Medulla oblongata (tissue), 1 donor: ENCODE data around the gene LOXL4.

Experiments
- DNase-seq: peaks from one replicate; pipeline ENCODE4 v3.0.0-alpha.2; 2015; ENCODE audit errors: extremely low spot score

The LOXL4 gene

DNA sequence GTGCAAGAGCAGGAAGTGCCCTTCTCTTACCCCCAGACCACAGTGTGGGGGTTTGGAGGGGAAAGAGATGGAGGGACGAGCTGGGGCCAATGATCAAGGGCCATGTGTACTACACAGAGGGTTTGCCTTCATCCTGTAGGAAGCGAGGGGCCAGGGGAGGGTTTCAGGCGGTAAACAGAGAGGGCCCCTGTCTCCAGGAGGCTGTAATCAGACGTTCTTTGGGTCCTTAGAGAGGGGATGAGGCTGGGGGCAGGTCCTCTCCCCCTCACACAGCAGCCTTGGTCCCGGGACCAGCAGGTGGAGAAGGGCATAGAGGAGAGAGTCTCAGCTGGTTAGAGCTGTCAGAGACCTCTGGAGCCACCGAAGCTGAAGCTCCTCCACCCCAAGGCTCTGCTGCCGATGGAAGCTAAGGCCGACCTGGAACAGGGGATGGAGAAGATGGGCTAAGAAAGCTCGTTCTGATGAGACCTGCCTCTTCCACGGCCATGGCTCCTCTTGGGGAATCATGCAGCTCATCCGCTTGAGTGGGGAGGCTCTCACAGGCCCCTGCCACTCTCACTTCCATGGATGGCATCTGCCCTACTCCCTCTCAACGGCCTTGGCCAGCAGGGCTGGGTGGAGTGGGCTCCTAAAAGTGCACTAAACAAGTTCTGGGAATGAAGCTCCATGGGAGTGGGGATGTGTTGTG, 3.5 kb downstream of the LOXL4 start:
- no peak for DNase-seq

DNA sequence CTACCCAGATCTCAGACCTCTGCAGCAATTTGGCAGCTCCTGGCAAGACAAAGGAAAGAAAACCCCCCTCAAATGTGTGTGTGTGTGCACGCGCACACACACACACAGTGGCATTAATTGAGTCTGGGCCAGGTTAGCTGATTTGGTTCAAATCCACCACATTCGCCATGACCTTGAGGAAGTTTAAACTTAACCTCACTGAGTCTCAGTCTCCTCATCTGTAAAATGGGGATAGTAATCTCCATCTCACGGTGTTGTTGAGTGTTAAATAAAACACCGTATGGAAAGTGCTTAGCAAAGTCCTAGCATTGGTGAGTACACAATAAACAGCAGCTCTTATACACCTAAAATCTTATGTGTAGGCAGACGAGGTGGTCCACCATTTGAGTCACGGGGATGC, 4.9 kb downstream of the LOXL4 start:
- DNase-seq = no peak

DNA sequence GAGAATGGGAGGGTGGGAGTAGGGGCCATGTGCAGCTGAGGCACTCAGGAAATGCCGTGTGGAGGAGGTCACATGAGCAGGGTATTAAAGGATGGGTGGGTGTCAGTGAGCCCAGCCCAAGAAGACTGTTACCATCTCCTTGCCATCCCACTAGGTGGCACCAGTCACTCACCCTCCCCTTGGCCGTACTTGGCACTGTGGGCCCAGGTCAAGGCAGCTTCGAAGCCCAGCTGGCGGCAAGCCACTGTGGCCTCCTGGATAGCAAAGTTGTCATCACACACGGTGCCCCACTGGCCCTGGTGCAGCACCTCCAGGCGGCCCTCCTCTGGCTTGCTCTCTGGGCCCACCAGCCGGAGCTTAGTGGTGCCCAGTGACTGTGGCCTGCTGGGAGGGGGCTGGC, 5.4 kb downstream of the LOXL4 start:
- peak; percentile 55 for DNase-seq

DNA sequence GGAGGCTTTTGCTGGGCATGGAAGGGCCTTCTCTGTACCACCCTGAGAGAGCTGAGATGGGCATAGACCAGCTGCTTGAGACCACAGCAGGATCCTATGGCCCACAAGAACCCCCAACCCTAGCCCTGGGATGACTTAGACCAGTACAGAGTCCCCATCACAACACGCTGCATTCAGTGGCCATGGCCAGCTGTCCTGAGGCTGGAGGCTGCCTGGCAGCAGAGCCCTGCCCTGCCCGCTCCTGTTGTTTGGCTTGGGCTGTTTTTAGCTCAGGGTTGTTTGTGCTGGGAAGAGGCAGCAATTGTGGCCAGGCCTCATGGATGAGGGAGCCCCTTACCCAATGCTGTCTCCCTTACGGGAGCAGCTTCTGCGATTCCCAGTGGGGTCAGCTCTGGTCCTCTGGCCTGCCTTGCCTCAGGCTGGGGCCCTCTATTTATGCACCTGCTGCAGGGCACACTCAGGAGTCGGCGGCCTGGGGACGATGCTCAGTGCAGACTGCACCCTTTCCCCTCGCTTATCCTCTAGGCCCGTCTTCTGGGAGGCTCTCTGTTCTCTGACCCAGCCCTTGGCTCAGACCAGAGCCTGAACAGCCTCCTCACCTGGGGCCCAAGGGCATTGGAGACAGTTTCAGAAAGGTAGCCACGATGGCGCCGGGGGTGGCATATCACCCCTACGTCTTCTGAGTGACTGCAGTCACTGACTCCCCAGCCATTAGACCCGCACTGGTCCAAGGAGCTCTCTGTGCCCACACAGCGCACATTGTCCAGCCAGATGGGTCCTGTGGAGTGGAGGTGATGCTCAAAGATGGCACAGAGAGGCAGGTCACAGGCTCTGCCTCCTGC, 6.3 kb downstream of the LOXL4 start:
- DNase-seq = no peak

DNA sequence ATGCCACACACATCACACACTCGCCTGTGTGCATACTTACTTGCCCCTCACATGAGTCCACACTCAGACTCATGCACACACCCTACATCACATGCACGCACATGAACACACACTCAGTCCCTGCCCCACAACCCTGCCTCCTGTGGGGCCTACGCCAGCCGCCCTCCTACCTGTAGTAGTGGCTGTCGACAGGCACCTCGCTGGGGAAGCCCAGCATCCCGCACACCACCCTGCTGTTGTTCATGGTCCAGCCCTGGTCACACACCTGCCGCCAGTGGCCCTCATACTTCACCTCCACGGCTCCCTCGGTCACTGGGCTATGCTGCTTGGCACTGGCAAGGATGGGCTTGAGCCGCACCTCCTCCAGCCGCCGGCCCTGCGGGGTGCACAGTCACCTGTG, 7.2 kb downstream of the LOXL4 start:
- no peak for DNase-seq

DNA sequence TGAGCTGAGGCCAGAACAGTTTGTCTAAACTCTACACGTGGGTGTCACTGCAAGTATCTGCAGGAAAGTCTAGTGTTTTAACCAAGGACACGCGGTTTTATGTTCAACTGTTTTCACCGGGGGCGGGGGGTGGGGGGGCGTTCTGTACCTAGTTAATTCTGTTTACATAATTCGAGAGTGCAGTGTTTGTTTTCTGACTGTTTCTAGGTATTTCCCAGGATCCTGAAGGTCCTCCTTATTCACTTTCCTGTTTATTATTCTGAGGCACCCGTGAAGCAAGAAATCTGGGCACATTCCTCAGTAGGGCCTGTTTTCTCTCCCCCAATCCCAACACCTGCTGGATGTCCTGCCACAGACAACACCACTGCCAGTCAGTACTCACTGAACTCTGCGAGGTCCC, 7.6 kb downstream of the LOXL4 start:
- no peak for DNase-seq

DNA sequence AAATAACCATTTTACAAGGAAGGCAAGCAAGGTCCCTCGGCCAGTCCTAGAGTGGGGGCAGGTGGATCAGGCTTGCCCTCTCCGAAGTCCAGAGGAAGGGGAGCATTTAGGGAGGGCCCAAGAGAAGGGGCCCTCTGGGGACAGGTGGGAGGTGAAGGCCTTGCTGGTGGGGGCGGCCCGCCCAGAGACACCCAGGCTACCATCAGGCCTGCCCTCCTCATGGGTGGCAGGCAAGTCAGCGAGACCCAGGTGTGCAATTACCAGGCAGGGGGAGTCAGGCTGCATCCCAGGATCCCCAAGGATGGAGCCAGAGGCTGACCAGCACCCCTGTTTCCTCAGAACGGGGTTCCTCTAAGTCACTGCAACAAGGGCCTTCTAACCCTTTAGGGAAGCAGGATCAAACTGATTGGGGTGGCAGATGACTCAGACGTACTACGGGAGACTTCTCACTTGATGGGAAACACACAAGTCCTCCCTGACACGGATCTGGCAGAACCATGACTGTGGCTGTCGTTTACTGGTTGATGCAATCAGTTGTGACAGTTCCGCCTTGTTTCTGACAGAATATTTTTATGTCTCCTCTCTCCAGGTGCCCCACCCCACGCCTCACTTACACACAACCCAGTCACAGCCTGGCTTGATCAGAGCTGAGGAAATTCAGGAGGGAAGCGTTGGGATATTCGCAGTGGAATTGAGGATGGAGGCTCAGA, 8.2 kb downstream of the LOXL4 start:
- DNase-seq = no peak

DNA sequence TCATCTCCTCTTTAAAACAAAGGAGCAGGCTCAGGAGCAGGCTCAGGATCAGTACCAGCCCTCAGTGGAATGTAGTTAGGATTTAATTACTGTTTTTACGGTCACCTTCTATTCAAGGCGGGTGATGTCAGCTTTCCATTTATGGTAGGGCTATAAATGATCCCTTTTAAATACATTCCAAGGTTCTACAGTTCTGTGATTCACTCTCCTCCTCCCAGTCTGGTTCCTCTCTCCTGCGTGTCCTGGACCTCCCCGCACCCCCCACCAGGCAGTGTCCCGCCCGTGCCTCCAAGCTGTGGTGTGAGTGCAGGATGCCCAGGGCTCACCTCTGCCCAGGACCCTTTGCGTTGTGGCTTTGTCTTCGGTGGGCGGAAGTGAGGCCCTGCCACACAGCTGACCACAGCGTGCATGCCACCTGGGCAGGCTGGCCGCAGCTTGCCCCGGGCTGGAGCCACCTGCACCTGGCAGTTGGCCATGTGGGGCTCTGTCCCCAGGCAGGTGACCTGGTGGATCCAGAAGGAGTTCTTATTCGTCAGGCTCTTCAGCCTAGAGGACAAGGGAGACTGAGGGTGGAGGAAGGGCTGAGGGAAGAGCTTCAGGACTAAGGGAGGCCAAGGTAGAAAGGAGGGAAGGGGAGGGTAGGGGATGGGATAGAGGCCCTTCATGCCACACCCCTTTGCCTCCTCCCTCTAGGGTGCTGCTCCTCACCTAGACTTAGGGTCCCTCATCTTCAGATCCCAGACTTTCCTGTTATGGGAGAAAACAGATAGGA, 9.1 kb downstream of the LOXL4 start:
- DNase-seq = no peak

DNA sequence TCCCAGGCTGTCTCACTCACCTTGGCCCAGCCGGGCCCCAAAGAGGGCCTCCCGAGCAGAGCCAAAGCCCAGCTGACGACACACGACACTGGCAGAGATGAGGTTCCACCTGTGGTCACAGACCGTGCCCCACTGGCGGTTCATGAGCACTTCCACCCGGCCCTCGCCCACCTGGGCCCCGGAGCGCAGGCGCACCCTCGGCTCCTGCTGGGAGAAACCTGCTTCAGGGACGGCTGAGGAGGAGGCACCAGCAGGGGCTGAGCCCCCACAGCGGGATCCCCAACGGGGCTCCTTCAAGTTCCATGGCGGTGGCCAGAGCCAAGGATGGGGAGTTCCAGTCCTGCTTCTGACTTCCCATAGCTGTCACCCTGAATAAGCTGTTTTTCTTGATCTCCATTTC, 10.0 kb downstream of the LOXL4 start:
- DNase-seq = no peak

DNA sequence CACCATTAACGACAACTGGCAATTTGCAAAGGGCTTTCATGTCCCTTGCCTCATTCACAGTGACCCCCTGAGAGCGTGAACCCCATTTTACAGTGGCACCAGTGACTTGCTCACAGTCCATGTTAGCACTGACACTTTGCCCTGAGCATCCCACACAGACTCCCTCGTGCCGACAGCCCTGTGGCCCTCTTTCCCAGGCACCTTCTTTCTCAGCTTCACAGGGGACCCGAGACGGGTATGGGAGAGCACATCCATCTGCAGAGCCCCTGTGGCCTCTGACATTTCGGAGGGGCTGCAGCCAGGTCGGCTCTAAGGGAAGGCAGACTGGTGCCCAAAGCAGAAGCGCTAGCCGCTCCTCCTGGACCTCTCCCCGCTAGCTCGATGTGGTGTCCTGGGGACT, 10.8 kb downstream of the LOXL4 start:
- DNase-seq = no peak

DNA sequence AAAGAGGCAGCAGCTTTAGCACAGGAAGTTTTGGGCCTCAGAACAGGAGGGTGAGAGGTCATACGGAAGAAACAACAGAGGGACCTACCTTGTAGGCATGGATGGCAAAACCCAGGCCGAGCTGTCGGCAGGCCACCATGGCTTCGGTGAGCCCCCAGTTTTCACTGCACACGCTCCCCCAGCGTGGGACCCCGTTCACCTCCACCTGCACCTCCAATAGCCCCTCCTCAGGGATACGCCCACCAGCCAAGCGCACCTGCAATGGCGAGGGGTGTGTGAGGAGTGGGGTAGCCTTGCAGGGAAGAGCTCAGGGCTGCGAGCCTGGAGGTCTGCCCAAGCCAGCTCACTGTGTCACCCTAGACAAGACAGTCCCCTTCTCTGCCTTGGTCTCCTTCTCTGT, 11.3 kb downstream of the LOXL4 start:
- DNase-seq = no peak

DNA sequence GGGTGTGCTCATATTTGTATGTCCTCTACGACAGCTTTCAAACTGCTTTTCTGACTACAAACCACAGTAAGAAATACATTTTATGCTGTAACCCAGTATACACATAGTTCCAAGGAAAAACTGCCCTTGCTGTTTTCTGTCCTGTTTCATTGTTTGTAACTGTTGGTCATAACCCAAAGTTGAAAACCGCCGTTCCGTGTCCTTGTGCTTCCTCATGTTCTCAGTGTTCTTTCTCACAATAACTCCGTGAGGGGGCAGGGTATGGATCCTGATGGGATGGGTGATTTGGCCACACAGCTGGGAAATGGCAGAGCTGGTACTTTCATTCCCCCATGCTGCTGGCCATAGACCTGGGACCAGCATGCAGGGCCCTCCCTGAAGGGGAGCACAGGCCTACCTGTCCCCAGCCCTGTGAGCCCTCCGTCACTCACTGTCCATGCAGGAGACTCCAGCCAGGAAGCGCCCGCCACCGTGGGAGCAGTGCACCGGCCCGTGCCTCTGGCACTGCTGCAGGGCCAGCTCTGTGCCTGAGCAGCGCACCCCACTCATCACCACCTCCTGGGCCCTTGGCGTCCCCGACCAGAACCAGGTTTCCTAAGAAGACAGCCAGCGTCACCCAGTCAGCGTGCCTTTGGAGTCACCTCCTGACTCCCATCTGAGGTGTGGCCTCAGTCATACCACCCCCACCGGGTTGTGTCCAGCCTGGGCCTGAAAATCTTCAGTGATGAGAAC, 12.7 kb downstream of the LOXL4 start:
- DNase-seq = no peak

DNA sequence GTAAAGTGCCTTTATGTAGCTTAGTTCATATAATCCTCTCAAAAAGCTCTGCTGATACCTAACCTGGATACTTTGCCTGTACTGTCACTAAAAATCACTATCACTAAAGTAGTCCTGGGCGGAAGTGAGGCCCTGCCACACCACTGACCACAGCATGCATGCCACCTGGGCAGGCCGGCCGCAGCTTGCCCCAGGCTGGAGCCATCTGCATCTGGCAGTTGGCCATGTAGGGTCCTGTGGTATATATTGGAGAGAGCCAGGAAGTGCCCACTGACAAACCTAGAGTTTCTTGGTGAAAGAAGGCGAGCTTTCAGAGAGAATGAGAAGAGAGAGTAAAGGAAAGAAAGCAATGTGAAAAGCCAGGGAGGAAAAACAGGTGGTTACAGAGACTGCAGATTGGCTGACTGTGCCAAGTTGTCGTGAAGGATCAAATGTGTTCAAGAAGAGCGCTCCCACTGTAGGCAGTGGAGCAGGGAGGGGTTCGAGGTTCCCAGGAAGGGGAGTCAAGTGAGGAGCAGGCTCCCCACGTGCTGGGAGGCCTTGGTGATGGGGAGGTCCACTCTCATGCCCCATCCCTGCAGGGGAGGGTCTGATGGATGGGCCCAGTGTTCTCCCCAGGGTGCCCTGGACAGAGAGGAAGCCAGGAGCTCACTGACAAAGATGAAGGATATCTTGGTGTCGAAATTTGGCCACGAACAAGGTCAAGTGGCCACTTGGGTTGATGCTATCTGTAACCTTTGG, 13.6 kb downstream of the LOXL4 start:
- no peak for DNase-seq

DNA sequence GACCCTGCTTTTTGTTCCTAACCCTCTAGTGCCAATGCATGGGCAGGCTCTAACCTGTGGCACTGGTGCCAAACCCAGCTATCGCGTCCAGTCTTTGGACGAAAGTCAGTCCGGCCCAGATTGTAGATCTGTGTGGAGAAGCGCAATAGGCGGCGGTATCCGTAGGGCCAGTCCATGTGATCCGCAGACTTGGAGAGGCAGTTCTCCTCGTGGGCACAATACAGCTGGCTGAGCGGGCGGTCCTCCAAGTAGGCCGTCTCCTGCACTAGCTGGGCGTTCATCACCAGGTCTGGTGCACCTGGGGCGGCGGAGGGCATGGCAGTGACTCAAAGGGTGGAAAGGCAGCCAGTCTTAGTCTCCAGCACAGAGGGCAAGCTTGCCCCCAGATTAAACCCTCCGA, 14.5 kb downstream of the LOXL4 start:
- no peak for DNase-seq

DNA sequence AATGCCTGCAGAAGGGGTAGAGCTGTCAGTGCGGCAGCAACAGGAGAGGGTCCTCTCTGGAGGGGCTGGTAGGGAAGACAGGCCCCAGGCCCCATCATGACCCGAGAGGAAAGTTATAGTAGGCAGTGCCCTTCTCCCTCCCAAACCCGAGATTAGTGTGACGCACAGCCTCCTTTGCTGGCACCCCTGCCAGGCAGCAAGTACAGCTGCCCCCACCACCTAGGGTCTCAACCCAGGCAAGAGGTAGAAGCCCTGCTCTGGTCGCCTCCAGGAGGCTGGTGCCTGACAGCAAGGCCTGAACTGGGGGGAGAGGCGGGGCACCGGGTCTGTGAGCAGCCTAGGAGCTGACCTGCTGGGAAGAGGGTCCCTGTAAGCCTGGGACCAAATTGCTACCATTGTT, 15.5 kb downstream of the LOXL4 start:
- DNase-seq = no peak

DNA sequence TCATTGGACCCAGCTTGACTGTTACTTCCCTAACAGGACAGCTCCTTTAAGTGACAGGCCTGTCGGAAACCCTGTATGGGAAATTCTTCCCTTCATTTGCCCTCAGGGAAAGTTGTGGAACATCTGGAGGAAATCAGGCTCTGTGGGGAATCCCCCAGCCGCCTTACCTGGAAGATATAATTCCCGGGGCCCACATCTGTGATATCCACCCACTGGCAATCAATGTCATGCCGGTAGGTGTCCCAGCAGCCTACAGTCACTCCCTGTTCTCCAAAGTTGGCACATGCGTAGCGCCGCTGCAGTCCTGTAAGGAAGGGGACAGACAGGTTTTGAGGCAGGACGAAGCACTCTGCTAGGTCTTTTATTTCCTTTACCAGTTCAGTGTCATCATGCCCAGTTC, 16.6 kb downstream of the LOXL4 start:
- DNase-seq = no peak

DNA sequence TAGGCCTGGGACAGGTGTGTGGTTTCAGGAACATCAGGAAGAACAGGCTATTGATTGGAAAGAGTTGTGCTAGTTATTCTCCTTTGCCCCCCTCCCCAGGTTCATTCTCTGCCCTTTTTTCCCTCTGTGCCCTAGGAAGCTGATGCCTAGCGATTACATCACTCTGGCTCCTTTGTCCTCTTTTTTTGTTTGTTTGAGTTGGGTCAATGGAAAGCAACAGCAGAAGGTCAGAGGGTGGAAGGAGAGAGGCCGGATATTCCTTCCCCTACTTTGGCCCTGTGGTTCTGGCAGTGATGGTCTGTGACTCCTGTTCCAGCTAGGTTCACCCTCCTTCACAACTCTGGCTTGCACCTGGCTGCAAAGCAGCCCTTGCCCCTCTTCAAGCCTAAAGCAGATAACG, 18.9 kb downstream of the LOXL4 start:
- no peak for DNase-seq

DNA sequence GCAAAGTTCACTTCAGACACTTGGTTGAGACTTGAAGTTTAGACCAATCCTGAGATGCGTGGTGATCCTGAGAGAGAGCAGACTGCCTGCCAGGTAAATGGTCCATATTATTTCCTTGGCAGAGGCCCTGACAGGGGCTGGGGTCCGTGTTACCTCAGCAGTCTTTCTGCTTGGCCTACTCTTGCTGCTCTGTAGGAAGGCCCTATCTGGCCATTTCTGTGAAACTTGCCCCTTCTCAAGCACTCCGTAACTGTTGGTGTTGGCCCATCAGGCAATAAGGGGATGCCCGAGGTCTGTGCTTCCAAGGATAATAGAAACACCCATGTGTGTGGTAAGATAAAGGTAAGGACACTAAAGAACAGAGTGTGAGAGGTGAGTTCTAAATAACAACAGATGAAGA, 20.0 kb downstream of the LOXL4 start:
- no peak for DNase-seq

DNA sequence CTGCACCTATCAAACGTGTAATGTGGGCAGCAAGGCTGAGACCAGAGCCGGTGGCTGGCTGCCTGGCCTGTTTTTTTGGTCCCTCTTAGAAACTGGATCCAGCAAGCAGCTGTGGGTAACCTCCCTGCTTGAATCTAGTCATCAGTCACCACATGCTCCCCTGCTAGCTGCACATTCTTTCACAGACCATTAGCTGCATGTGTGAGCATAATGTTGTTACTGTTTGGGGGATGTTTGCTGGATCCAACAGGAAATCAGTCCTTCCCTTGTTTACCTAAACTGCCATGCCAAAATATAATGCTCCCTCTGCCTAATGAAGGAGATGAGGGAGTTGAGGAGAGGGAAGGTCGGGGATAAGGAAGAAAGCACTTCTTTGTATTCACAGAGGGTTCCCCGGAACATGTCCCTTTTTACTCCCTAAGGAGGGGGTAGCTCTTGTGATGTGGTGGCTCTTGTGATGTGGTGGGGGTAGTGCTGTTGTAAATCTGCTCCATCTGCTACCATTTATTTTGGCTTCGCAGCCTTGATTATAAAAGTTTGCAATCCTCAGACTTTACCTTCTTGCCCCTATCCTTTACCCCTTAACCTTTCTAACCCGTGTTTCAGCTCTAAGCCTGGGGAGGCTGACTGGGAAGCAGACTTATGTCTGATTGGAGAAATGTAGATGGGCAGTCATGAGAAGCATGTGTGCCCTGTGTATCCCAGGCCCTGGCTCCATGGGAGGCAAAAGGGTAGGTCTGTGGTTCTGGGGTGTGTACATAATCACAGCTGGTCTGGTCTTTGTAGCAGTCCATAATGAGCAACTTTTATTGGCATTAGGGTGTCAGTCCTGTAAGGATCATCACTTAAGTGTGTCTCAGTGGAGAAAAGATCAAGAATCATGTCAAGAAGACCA, 20.8 kb downstream of the LOXL4 start:
- DNase-seq = peak; percentile 58

DNA sequence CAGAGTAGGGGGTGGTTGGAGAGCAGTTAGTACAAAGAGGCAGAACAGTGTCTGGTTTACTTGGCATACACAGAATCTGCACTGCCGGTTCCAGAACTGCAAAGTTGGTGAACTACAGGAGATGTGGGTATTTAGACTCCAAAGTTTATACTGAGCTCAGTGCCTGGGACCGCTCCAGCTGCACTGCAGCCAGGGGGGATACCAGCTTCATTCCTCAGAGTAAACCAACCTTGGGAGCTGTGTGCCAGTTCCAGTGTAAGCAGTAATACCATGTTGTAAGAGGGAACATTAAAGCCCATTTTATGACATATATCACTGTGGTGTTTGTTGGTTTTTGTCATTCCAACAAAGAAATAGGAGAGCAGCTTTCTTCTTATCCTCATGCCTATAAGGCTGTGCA, 23.4 kb downstream of the LOXL4 start:
- no peak for DNase-seq
